Astrocyte of the spinal cord (primary cell): Measurements from ENCODE around the gene EGFL6.
A peak's percentile ranks its signal among the peaks of the same experiment; 100 is the strongest.

Source experiments
- DNase-seq: peaks from one replicate; pipeline ENCODE4 v3.0.0; 2011; ENCODE audit warnings: low read depth, low spot score
- H3K4me3 ChIP-seq: 2 replicates; pipeline ENCODE4 v1.5.1; 2011; ENCODE audit warnings: low read depth, mild to moderate bottlenecking, low read length, moderate library complexity
- CTCF ChIP-seq: IDR thresholded peaks from 2 replicates; pipeline ENCODE4 v1.5.1; 2012; ENCODE audit warnings: low read depth, mild to moderate bottlenecking, low read length, inconsistent platforms
- in situ Hi-C: cut with HindIII; loops from 2 replicates; pipeline ENCODE4 v1.10.0; 2017; ENCODE audit warnings: low sequenced_read_pairs

Gene EGFL6, protein sequence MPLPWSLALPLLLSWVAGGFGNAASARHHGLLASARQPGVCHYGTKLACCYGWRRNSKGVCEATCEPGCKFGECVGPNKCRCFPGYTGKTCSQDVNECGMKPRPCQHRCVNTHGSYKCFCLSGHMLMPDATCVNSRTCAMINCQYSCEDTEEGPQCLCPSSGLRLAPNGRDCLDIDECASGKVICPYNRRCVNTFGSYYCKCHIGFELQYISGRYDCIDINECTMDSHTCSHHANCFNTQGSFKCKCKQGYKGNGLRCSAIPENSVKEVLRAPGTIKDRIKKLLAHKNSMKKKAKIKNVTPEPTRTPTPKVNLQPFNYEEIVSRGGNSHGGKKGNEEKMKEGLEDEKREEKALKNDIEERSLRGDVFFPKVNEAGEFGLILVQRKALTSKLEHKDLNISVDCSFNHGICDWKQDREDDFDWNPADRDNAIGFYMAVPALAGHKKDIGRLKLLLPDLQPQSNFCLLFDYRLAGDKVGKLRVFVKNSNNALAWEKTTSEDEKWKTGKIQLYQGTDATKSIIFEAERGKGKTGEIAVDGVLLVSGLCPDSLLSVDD

GRCh38 chrX:13569479-13570260, at the start of gene EGFL6:
TSS of gene EGFL6 (plus strand) at chrX:13569601. CDS start at chrX:13569862, 261 bp downstream.
- TF ChIP-seq CTCF = no peak
- in situ Hi-C loops = no loop called here
- no peak within 1 kb of the TSS for H3K4me3 ChIP-seq
- DNase-seq = no peak

GRCh38 chrX:13520351-13520750, 49.0 kb upstream of the EGFL6 start:
- H3K4me3 ChIP-seq = no peak overlapping the region
- in situ Hi-C loops = no loop called here
- no peak for TF ChIP-seq CTCF
- no peak for DNase-seq

DNA sequence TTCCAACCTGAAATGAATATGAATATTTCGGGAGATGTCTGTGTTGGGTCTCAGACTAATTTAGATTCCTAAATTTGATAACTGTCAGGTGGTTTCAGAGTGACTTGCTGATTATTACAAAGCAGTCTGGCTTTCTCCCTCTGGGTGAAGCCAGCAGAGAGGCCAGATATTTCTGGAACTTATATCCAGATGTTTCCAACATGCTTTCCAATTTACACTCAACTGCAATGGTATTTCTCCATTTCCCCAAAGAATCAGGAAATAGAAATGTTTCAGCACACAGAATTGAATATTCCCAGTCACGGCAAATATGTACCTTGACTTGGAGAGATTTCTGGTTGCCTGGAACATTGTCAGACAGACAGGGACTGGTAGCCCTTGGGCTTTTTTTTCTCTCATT, 48.5 kb upstream of the EGFL6 start:
- no peak overlapping the region for H3K4me3 ChIP-seq
- no peak for DNase-seq
- TF ChIP-seq CTCF = no peak
- in situ Hi-C loops = no loop called here

GRCh38 chrX:13522811-13523210, 46.6 kb upstream of the EGFL6 start:
- no peak overlapping the region for H3K4me3 ChIP-seq
- no peak for TF ChIP-seq CTCF
- in situ Hi-C loops = no loop called here
- no peak for DNase-seq

- H3K4me3 ChIP-seq = no peak overlapping the region
- TF ChIP-seq CTCF = no peak
- DNase-seq = peak; percentile 2
- in situ Hi-C loops = no loop called here
Observed at GRCh38 chrX:13533726-13534125, 35.7 kb upstream of the EGFL6 start.

DNA sequence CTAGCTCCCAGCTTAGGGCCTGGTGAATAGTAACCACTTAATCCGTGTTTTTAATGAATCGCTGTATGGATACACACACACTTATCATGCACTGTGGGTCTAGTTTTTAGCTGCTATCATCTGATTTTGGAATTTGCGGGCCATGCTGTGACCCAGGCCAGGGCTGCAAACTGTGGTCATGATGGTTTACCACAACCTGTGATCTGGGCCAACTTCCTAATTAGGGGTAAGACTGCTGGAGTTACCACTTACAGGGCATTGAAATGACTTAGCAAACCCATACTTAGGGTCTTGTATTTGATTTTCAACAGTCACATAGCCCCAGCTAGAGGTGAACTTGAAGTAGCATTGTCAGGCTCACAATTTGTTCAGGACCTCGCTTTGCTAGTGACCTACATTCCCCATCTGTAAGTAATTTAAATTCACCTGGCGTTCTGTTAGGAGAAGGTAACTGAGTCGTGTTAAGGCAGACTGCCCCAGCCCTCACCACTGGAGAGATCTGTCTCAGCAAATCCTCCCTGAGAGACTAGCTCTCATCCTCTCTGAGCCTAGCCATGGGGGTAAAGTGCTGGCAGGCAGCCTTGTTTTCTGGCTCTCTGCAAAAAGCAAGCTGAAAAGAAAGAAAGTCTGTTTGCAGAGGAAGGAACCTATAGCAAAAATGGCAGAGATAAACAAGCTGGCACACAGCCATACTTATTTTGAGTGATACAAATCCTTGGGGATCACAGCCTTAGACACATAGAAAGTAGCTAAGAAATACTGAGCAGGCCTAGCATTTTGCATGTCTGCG, 33.8 kb upstream of the EGFL6 start:
- DNase-seq = no peak
- in situ Hi-C loops = no loop called here
- no peak for TF ChIP-seq CTCF
- no peak overlapping the region for H3K4me3 ChIP-seq
